MM.1S (cell line): ENCODE data around the gene AK4.

Source experiments
- DNase-seq: peaks from one replicate; pipeline ENCODE4 v3.0.0-alpha.2; 2015
- H2AFZ ChIP-seq: fragments of 300-600 bp; sonication (generic); 2 replicates; pipeline ENCODE4 v1.6.0; 2016; ENCODE audit warnings: antibody characterized with exemption, low read length
- H3F3A ChIP-seq: fragments of 300-600 bp; sonication (generic); 2 replicates; pipeline ENCODE4 v1.6.1; 2016; ENCODE audit warnings: mild to moderate bottlenecking, antibody characterized with exemption, low read length, moderate library complexity, mixed read lengths; ENCODE audit not compliant: insufficient read depth
- H3K27ac ChIP-seq: fragments of 300-600 bp; sonication (generic); 2 replicates; pipeline ENCODE4 v1.5.1; 2016; ENCODE audit warnings: mild to moderate bottlenecking, low read length
- H3K27me3 ChIP-seq: fragments of 300-600 bp; sonication (generic); replicated peaks from 2 replicates; pipeline ENCODE4 v1.6.0; 2016; ENCODE audit warnings: low read length; ENCODE audit not compliant: insufficient read depth
- H3K36me3 ChIP-seq: fragments of 300-600 bp; sonication (generic); replicated peaks from 2 replicates; pipeline ENCODE4 v1.6.1; 2016; ENCODE audit warnings: mild to moderate bottlenecking, low read length, mixed read lengths; ENCODE audit not compliant: insufficient read depth
- H3K4me1 ChIP-seq: fragments of 300-600 bp; sonication (generic); 2 replicates; pipeline ENCODE4 v1.6.1; 2016; ENCODE audit warnings: low read length, mixed read lengths
- H3K4me2 ChIP-seq: fragments of 300-600 bp; sonication (generic); 2 replicates; pipeline ENCODE4 v1.6.0; 2016; ENCODE audit warnings: low read depth, low read length
- H3K4me3 ChIP-seq: fragments of 300-600 bp; sonication (generic); 2 replicates; pipeline ENCODE4 v1.5.1; 2016; ENCODE audit warnings: low read length, mixed read lengths
- H3K79me2 ChIP-seq: fragments of 300-600 bp; sonication (generic); 2 replicates; pipeline ENCODE4 v1.6.1; 2016; ENCODE audit warnings: mixed run types, low read length, mixed read lengths
- H3K9ac ChIP-seq: fragments of 300-600 bp; sonication (generic); 2 replicates; pipeline ENCODE4 v1.6.1; 2016; ENCODE audit warnings: low read length, mixed read lengths
- H3K9me2 ChIP-seq: fragments of 300-600 bp; sonication (generic); replicated peaks from 2 replicates; pipeline ENCODE4 v1.6.1; 2016; ENCODE audit warnings: mild to moderate bottlenecking, low read length, mixed read lengths; ENCODE audit not compliant: insufficient read depth
- H3K9me3 ChIP-seq: fragments of 300-600 bp; sonication (generic); replicated peaks from 2 replicates; pipeline ENCODE4 v1.6.1; 2016; ENCODE audit warnings: mild to moderate bottlenecking, low read length, mixed read lengths; ENCODE audit not compliant: insufficient read depth
- H4K20me1 ChIP-seq: fragments of 300-600 bp; sonication (generic); 2 replicates; pipeline ENCODE4 v1.6.1; 2016; ENCODE audit warnings: mild to moderate bottlenecking, low read length, moderate library complexity, mixed read lengths; ENCODE audit not compliant: insufficient read depth
- CTCF ChIP-seq: fragments of 300-600 bp; sonication (generic); IDR thresholded peaks from 2 replicates; pipeline ENCODE4 v1.5.1; 2016; ENCODE audit warnings: antibody characterized with exemption, low read length, mixed read lengths
- EZH2 ChIP-seq: fragments of 300-600 bp; sonication (generic); optimal IDR thresholded peaks from 2 replicates; pipeline ENCODE3; 2017; ENCODE audit warnings: low read depth, mild to moderate bottlenecking, antibody characterized with exemption, low read length, mixed read lengths
- EZH2phosphoT487 ChIP-seq: fragments of 300-600 bp; sonication (generic); IDR thresholded peaks from 2 replicates; pipeline ENCODE4 v1.6.1; 2018; ENCODE audit warnings: antibody characterized with exemption, low read length

Gene AK4

GRCh38 chr1:65207317-65207716 lies 59.3 kb downstream of the AK4 start:
- H3F3A ChIP-seq = no peaks in the 10 kb centered on the region
- H3K4me3 ChIP-seq = 0 out of 2 replicates have a peak overlapping the region, but pooled peaks have one; percentile 9
- H3K4me1 ChIP-seq = peaks cover 4% of the 10 kb centered on the region; the same call in 1 of the 2 replicates
- no peak for TF ChIP-seq CTCF
- TF ChIP-seq EZH2 = no peak
- TF ChIP-seq EZH2phosphoT487 = no peak
- no peaks in the 10 kb centered on the region for H3K9me2 ChIP-seq
- peak overlapping the region; percentile 3; the same call in 1 of the 2 replicates for H2AFZ ChIP-seq
- H3K9ac ChIP-seq = no peak overlapping the region
- H3K9me3 ChIP-seq = no peaks in the 10 kb centered on the region
- DNase-seq = peak; percentile 24
- 0 out of 2 replicates have a peak overlapping the region, but pooled peaks have one; percentile 6 for H3K4me2 ChIP-seq
- H3K27me3 ChIP-seq = no peaks in the 10 kb centered on the region
- no peaks in the 10 kb centered on the region for H4K20me1 ChIP-seq
- no peaks in the 10 kb centered on the region for H3K79me2 ChIP-seq
- no peak overlapping the region for H3K27ac ChIP-seq
- H3K36me3 ChIP-seq = no peaks in the 10 kb centered on the region

- Histone ChIP-seq H3K4me3 (no peak overlapping the region), H2AFZ (no peak overlapping the region), H3K27ac (no peak overlapping the region), H4K20me1 (no peaks in the 10 kb centered on the region), H3K4me1 (peaks cover 4% of the 10 kb centered on the region; the same call in 1 of the 2 replicates), H3K9me3 (no peaks in the 10 kb centered on the region), H3K36me3 (no peaks in the 10 kb centered on the region), H3K4me2 (no peak overlapping the region), H3K9me2 (no peaks in the 10 kb centered on the region), H3K9ac (no peak overlapping the region), H3K79me2 (no peaks in the 10 kb centered on the region), H3F3A (no peaks in the 10 kb centered on the region), H3K27me3 (no peaks in the 10 kb centered on the region)
- TF ChIP-seq EZH2phosphoT487 (no peak), EZH2 (no peak), CTCF (no peak)
- DNase-seq = no peak
These were observed 60.6 kb downstream of the AK4 start for GRCh38 chr1:65208563-65208973.

GRCh38 chr1:65209005-65209885 lies 61.2 kb downstream of the AK4 start:
- Histone ChIP-seq H3K27ac (no peak overlapping the region), H3F3A (no peaks in the 10 kb centered on the region), H3K79me2 (no peaks in the 10 kb centered on the region), H3K4me1 (peaks cover 4% of the 10 kb centered on the region; the same call in 1 of the 2 replicates), H3K9me2 (no peaks in the 10 kb centered on the region), H3K9me3 (no peaks in the 10 kb centered on the region), H3K36me3 (no peaks in the 10 kb centered on the region), H2AFZ (no peak overlapping the region), H3K4me3 (no peak overlapping the region), H4K20me1 (no peaks in the 10 kb centered on the region), H3K4me2 (no peak overlapping the region), H3K9ac (no peak overlapping the region), H3K27me3 (no peaks in the 10 kb centered on the region)
- no peak for DNase-seq
- TF ChIP-seq EZH2phosphoT487 (no peak), CTCF (peak; percentile 47), EZH2 (no peak)
